SK-N-DZ (cell line): ENCODE data around the gene GFOD2.

Source experiments
- DNase-seq: peaks from one replicate; pipeline ENCODE4 v3.0.0-alpha.2; 2015; ENCODE audit warnings: low spot score

Gene GFOD2

DNA sequence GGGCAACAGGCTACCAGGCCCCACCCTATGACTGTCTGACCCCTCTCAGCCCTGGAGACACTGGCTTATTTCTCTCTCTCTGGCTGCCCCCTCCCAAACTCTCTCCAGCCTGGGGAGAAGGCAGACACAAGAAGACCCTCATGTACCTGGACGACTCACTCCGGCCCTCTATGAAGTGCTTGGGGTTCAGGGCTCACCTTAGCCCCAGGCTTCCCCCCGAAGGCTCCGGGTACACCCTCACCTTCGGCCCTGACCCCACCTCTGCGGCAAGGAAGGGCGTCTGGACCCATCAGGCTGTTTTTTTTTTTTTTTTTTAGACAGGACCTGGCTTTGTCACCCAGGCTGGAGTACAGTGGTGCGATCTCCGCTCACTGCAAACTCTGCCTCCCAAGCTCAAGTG is 75.1 kb downstream of the GFOD2 start:
- DNase-seq, result no peak

DNA sequence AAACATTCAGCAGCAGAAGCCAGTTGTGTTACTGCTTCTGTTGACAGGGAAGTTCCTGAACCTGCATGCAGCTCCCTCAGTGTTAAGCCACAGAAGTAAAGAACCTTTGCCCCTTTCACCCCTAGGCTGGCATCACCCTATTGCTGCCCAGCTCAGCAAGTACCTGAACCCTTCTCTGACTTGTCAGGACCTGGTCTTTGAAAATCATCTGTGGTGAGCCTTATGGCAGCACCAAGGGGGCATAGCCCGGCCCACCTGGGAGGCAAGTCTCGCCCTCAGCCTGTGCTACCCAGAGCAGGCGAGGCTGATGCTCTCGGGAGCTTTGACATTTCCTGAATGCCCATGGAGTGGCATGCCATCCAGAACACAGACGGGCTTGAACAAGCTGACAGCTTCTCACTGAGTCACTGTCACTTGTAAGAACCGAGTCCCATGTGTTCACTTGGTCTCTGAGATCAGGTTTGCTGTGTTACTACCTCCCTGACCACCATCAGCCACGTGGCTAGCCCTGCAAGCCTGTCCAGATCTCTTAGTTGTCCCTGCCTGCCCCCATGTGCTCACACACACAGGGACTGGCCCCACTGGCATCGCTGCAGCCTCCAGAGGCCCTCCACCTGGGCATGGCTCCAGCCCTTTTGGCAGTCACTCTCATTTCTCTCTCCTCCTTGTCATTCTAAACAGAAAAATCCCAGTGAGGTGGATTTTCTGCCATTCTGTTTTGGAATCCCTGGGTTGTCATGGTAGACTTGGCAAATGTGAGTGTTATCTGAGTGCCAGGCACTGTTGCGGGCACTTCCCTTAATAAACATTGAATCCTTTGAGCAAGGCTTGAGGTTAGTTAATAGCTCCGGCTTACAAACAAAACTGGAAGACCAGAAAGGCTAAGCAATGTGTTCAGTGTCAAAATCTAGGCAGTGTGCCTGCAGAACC is 77.1 kb downstream of the GFOD2 start:
- DNase-seq, result no peak

DNA sequence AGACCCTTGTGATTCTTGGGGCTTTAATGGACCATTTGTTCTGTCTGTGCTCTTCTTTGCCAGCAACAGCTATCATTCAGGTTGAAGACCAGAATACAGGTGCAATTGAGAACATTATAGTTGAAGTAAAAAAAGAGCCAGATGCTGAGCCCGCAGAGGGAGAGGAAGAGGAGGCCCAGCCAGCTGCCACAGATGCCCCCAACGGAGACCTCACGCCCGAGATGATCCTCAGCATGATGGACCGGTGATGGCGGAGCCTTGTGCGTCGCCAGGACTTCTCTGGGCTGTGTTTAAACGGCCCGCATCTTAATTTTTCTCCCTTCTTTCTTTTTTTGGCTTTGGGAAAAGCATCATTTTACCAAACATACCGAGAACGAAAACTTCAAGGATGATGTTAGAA is 81.5 kb downstream of the GFOD2 start:
- no peak for DNase-seq

DNA sequence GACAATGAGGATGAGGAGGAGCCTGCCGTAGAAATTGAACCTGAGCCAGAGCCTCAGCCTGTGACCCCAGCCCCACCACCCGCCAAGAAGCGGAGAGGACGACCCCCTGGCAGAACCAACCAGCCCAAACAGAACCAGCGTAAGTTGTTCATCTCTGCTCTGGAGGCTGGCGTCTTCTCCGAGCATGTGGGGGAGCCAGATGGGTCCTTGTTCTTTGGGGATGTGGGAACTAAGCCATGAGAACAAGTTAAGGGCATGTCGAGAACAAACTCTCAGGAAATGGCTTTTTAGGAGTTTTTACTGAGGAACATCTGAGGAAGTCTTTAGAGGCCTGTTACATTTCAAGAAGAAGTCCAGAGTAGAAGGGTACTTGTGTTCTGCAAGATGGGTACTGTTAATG is 82.4 kb downstream of the GFOD2 start:
- no peak for DNase-seq

DNA sequence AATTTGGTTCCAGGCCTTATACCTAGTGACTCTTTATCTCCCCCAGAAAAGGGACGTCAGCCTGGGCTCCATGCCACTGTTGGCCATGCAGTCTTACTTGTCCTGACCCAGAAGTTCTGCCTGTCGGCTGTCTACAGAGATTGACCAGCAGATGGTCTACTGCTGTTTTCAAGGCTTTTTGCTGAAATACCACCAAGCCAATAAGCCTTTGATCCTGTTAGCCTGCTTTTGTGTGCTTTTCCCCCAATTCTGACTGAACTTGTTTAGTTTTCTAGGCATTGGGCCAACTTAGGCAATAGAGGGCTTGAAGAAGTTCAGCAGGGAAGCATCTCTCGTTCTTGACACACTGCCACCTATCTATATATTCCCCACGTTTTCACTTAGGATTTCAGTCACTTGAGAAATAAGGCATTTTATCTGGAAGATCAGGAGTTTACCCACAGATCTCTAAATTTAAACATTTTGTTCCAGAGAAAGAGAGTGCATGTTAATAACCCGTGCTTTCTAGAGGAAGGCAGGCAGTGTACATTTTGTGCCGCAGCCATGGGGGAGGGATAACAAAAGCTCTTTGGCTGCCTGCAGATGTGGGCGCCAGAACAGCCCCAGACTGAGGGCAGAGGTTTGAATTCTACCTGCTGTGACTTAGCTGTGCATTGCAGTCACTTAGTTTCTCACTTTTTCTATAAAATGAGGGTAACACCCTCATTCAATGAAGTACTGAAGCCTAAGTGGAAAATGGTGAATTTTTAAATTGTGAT is 86.5 kb downstream of the GFOD2 start:
- no peak for DNase-seq

DNA sequence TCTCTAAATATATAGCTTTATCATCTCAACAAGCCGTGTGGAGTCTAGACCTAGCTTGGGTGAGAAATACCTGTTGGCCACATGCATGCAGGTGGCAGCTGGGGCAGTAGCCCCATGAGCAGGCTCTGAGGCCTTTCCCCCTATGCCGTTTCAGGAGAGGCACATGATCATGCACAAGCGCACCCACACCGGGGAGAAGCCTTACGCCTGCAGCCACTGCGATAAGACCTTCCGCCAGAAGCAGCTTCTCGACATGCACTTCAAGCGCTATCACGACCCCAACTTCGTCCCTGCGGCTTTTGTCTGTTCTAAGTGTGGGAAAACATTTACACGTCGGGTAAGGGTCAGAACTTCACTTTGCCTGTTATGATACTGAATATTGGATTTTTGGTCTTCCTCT is 90.9 kb downstream of the GFOD2 start:
- DNase-seq, result no peak
